OCI-LY7 (cell line): ENCODE data around the gene PRKAG2.

Experiments
- CTCF ChIP-seq: fragments of 200-600 bp; sonication (generic); conservative IDR thresholded peaks from 2 replicates; pipeline ENCODE4 v1.5.1; 2014; ENCODE audit warnings: mild to moderate bottlenecking, antibody characterized with exemption, low read length, moderate library complexity, mixed read lengths
- EZH2phosphoT487 ChIP-seq: fragments of 200-600 bp; sonication (generic); IDR thresholded peaks from 2 replicates; pipeline ENCODE4 v1.6.1; 2018; ENCODE audit warnings: low read depth, borderline replicate concordance, mild to moderate bottlenecking, mixed run types, antibody characterized with exemption, low read length, moderate library complexity, mixed read lengths

- TF ChIP-seq CTCF = no peak
- TF ChIP-seq EZH2phosphoT487 = no peak
These were observed 44.5 kb upstream of the PRKAG2 start for GRCh38 chr7:151921451-151921850.
